ENCODE data around the gene SYP.

The SYP gene

GRCh38 chrX:49199906-49200771 is at the start of gene SYP:
SYP (minus strand) TSS chrX:49200193; CDS start chrX:49200186, 7 bp downstream.
- peak; percentile 85 to 93 (median 86) for DNase-seq

DNA sequence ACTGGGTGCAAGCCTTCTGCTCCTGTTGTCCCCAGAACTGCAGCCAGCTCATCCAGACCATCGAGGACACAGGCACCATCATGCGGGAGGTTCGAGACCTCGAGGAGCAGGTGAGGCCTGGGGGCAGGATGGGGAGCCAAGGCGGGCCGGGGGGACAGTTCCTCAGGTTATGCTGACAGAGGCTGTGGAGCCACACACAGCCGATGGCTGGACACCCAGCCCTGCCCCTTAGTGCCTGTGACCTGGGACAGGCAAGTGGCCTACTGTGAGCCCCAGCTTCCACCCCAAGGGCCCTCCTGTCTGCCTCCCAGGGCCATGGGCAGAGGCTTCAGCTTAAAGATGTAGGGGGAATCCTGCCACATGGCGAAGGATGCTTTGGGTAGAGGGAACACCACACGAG is 49.6 kb upstream of the SYP start:
- DNase-seq = no peak

- DNase-seq = no peak
These were observed 49.1 kb upstream of the SYP start for GRCh38 chrX:49249071-49249470.

DNA sequence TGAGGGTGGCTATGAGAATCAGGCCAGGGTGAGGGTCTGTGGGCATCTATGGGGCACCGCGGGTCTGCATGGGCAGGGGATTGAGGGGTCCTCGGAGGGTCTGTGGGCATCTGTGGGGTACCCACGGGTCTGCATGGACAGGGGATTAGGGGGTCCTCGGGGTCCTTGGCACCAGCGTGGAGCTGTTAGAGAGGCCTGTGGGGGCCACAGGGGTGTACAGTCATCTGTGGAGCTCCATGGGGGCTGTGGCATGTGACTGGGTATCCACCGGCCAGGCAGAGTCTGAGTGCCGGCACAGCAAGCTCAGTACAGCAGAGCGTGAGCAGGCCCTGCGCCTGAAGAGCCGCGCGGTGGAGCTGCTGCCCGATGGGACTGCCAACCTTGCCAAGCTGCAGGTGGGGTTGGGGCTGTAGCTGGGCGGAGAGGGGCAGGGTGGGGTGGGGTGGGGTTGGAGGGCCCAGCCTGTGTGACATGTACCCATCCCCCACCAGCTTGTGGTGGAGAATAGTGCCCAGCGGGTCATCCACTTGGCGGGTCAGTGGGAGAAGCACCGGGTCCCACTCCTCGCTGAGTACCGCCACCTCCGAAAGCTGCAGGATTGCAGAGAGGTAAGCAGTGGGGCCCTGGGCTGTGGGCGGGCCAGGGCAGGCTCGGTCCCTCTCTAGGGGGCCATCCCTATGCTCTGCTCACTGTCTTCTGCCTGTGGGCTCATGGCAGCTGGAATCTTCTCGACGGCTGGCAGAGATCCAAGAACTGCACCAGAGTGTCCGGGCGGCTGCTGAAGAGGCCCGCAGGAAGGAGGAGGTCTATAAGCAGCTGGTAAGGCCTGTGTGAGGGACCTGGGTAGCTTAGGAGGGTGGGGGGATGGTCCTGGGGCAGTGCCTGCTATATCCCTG is 48.2 kb upstream of the SYP start:
- no peak for DNase-seq

- DNase-seq = no peak
These were observed 47.4 kb upstream of the SYP start for GRCh38 chrX:49247346-49247745.

GRCh38 chrX:49246541-49246940 is 46.5 kb upstream of the SYP start:
- DNase-seq = no peak

DNA sequence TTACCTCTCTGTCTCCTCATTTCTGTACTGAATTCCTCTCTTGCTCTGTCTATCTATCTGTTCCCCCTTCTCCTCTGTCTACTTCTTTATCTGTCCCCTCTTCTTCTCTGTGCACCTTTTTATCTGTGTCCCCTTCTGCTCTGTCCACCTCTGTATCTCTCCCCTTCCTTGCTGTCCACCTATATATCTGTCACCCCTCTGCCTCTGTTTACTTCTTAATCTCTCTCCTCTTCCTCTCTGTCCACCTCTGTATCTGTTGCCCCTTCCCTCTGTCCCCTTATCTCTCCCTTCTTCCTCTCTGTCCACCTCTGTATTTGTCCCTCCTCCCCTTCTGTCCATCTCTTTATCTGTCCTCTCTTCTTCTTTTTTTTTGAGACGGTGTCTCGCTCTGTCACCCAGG is 44.2 kb upstream of the SYP start:
- no peak for DNase-seq

- no peak for DNase-seq
These were observed 43.2 kb upstream of the SYP start for GRCh38 chrX:49243166-49243565.

GRCh38 chrX:49242545-49243066 is 42.6 kb upstream of the SYP start:
- DNase-seq = no peak

DNA sequence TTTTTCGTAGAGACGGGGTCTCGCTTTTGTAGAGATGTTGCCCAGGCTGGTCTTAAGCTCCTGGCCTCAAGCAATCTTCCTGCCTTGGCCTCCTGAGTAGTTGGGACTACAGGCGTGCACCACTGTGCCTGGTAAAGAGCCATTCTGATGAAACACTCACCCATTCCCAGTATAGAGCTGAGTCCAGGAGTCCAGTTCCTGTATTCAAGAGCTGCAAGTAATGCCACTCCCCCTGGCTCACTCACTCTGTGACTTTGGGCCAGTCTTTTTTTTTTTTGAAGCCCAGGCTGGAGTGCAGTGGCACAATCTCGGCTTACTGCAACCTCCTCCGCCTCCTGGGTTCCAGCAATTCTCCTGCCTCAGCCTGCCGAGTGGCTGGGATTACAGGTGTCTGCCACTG is 38.7 kb upstream of the SYP start:
- peak in 2 of 3 donors; percentile 4 to 27 for DNase-seq

DNA sequence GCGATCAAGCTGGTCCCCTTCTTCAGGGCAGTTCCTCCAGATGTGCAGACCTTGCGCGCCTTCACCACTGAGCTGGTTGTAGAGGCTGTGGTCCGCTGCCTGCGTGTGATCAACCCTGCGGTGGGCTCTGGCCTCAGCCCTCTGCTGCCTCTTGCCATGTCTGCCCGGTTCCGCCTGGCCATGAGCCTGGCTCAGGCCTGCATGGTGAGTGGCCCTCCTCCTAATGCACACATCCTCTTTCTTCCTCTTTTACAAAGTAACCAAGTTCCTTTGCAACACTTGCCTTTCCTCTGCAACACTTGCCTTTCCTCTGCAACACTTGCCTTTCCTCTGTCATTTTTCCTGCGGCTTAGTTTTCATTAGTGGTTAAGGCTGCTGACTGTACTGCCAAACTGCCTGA is 37.1 kb upstream of the SYP start:
- peak; percentile 66 to 70 (median 69) for DNase-seq

- DNase-seq = no peak
These were observed 34.0 kb upstream of the SYP start for GRCh38 chrX:49233887-49234555.

DNA sequence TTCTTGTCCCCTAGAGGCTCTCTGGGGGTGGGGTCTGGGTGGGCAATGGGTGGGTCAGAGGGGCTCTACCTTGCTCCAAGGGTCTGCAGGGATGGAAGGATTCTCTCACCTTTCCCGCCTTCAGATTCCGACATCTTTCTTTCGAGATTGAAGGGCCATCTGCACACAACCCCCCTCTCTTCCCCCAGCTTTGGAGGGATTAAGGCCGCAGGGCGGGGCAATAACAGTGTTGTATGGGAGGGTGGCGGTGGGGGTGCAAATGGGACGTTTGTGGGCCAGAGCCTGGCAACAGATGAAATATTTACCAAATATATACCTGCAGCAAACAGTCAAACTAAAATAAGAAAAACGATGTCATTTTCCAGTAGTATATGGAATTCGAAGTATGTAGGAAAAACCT is 33.2 kb upstream of the SYP start, which contains the start of gene CACNA1F:
Gene CACNA1F, minus strand, starts transcription at position 165 of the 400 bp plus-strand sequence. Its CDS starts 31 bp downstream, at position 134.
- no peak for DNase-seq

GRCh38 chrX:49232525-49232924 is 32.5 kb upstream of the SYP start:
- no peak for DNase-seq

GRCh38 chrX:49231333-49232000 is 31.5 kb upstream of the SYP start:
- DNase-seq = no peak

GRCh38 chrX:49230500-49231232 is 30.7 kb upstream of the SYP start:
- peak; percentile 48 to 78 (median 50) for DNase-seq

- no peak for DNase-seq
These were observed 28.2 kb upstream of the SYP start for GRCh38 chrX:49228185-49228584.

DNA sequence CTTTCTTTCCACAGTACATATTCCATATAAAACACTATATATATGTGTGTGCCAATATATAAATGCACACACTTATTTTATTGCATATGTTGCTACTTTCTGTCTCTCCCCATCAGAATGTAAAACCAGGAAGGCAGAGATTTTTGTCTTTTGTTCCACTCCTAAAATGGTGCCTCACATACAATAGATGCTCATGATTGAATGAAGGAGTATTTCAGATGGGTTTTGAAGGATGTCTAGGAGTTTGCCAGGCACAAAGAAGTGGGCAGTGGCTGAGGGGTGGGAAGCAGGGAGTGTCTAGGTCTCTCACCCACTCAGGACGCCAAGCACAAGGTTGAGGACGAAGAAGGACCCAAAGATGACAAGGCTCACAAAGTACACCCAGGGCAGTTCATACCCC is 27.7 kb upstream of the SYP start:
- no peak for DNase-seq

- DNase-seq = no peak
These were observed 27.0 kb upstream of the SYP start for GRCh38 chrX:49226946-49227345.

DNA sequence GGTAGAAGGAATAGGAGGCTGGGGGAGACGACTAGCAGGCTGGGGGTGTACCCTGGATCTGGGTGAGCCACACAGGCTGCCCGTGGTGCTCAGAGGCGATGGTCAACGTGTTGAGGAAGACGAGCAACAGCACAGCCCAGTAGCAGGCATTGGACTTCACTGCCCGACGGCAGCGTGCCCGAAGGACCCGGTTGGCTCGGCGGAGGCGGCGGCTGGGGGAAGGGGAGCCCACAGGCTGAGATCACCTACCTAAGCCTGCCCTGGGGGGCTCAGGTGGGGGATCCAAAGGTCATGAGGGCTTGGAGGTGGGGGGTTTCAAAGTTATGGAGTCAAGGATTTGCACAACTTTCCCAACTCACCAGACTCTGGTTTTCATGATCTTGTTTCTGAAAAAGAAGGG is 25.9 kb upstream of the SYP start:
- no peak for DNase-seq

DNA sequence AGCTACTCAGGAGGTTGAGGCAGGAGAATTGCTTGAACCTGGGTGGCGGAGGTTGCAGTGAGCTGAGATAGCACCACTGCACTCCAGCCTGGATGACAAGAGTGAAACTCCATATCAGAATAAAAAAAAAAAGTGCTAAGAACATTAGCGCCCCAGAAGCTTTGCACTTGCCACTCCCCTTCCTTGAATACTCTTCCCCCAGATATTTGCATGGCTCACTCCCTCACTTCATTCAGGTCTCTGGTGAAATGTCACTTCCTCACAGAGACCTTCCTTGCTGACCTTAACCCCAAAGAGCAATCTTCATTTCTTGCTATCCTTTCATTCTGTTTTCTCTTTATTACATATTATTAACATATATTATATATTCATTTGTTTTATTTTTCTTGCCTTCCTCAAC is 21.9 kb upstream of the SYP start:
- no peak for DNase-seq

DNA sequence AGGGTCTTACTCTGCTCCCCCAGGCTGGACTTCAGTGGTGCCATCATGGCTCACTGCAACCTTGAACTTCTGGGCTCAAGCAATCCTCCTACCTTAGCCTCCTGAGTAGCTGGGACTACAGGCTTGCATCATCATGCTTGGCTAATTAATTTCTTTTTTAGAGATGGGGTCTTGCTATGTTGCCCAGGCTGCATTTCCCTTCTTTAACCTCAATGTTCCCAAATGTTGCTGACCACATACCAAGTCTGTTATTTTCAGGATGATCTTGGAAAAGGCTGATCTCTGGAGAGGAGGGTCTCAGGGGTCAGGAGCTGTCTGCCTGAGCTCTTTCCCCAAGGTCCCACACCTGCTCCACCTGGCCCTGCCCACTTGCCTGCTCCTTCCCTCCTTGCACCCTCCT is 20.1 kb upstream of the SYP start:
- no peak for DNase-seq

Data from suppressor macrophage treated with lipopolysaccharide for 1 hour (primary cell).